ENCODE results near the gene DDX6. TPM values are rescaled to one million over a fixed set of nuclear protein-coding genes. Genes with fewer than 3 reads are reported as not detected.

DDX6 gene
- total RNA-seq, 1 experiment from 2014 or later, result 155 TPM

DNA sequence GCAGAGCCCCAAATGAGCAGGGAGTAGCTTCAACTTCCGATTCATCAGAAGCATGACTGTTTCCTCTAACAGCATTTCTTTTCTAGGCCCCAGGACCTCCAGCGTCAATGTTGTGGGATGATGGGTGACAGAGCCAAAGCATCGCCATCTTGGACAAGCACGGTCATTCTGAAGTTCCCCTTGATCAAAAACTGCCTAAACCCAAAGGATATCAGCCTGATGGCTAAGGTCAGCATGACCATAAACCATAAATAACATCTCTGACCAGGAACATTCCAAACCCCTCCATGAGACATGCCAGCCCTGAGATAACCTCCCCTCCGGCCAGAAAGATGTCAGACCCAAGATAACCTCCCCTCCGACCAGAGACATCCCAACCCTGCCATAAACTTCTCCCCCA lies 82.7 kb downstream of the DDX6 start:
- intact Hi-C loops (cut with micrococcal nuclease; ENCODE audit: unreplicated experiment), result no loop called here
- CTCF ChIA-PET, result interaction anchor here (1.0 kb wide), 1 partner anchor 19 kb away, joined by 5 read pairs; no protein-coding TSS in a partner anchor
- no peak for TF ChIP-seq TCF7L2 (IDR thresholded peaks at IDR 0.05; ENCODE audit: low read depth, low read length)
- TF ChIP-seq, protein P1, sequence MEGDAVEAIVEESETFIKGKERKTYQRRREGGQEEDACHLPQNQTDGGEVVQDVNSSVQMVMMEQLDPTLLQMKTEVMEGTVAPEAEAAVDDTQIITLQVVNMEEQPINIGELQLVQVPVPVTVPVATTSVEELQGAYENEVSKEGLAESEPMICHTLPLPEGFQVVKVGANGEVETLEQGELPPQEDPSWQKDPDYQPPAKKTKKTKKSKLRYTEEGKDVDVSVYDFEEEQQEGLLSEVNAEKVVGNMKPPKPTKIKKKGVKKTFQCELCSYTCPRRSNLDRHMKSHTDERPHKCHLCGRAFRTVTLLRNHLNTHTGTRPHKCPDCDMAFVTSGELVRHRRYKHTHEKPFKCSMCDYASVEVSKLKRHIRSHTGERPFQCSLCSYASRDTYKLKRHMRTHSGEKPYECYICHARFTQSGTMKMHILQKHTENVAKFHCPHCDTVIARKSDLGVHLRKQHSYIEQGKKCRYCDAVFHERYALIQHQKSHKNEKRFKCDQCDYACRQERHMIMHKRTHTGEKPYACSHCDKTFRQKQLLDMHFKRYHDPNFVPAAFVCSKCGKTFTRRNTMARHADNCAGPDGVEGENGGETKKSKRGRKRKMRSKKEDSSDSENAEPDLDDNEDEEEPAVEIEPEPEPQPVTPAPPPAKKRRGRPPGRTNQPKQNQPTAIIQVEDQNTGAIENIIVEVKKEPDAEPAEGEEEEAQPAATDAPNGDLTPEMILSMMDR (IDR thresholded peaks at IDR 0.05), result no peak
- TF ChIP-seq SIN3A (IDR thresholded peaks at IDR 0.05; ENCODE audit: borderline replicate concordance, insufficient read depth, low read depth, low read length), result no peak
- TF ChIP-seq, protein P2, sequence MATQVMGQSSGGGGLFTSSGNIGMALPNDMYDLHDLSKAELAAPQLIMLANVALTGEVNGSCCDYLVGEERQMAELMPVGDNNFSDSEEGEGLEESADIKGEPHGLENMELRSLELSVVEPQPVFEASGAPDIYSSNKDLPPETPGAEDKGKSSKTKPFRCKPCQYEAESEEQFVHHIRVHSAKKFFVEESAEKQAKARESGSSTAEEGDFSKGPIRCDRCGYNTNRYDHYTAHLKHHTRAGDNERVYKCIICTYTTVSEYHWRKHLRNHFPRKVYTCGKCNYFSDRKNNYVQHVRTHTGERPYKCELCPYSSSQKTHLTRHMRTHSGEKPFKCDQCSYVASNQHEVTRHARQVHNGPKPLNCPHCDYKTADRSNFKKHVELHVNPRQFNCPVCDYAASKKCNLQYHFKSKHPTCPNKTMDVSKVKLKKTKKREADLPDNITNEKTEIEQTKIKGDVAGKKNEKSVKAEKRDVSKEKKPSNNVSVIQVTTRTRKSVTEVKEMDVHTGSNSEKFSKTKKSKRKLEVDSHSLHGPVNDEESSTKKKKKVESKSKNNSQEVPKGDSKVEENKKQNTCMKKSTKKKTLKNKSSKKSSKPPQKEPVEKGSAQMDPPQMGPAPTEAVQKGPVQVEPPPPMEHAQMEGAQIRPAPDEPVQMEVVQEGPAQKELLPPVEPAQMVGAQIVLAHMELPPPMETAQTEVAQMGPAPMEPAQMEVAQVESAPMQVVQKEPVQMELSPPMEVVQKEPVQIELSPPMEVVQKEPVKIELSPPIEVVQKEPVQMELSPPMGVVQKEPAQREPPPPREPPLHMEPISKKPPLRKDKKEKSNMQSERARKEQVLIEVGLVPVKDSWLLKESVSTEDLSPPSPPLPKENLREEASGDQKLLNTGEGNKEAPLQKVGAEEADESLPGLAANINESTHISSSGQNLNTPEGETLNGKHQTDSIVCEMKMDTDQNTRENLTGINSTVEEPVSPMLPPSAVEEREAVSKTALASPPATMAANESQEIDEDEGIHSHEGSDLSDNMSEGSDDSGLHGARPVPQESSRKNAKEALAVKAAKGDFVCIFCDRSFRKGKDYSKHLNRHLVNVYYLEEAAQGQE (IDR thresholded peaks at IDR 0.05; ENCODE audit: insufficient read depth in 1 of 2, low read depth in 2 of 2, low read length in 1 of 2), result no peak
- no peak for TF ChIP-seq POLR2AphosphoS5 (IDR thresholded peaks at IDR 0.05; ENCODE audit: low read depth, low read length)
- POLR2A ChIA-PET, result no interaction called here
- Histone ChIP-seq H3K4me1 (ENCODE audit: control insufficient read depth, insufficient read depth, low read length) (no peaks in the 10 kb centered on the region), H3K27me3 (ENCODE audit: control insufficient read depth, insufficient read depth, low read length) (no peaks in the 10 kb centered on the region), H3K9me3 (ENCODE audit: control insufficient read depth, insufficient read depth, low read depth, low read length) (no peaks in the 10 kb centered on the region), H3K4me3 (ENCODE audit: low read depth in 2 of 2, low read length in 2 of 2) (no peak overlapping the region), H3K27ac (ENCODE audit: low read length) (no peak overlapping the region), H3K36me3 (ENCODE audit: control insufficient read depth, insufficient read depth, low read length) (no peaks in the 10 kb centered on the region)
- no TSS peak for BruUV-seq (replicated peaks)
- ATAC-seq (no peak), DNase-seq (ENCODE audit: low read depth, low spot score) (no peak)
- in situ Hi-C loops (cut with HindIII; ENCODE audit: low pct_unique_long_range_greater_than_20kb, low sequenced_read_pairs), result no loop called here

DNA sequence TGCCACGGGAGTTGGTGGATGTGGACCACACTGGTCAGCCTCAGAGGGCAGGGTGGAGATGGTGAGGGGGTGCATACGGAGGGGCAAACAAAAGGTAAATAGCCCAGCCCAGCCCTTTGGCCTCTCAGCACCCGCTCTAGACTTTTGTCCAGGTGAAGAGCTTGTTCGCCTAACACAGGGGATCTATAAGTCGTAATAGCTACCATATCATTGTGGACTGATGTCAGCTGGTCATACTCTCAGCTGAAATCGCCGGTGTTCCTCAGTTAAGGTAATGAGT lies 84.5 kb downstream of the DDX6 start:
- ATAC-seq (no peak), DNase-seq (ENCODE audit: low read depth, low spot score) (no peak)
- ChIA-PET POLR2A (no interaction called here), CTCF (no interaction called here)
- in situ Hi-C loops (cut with HindIII; ENCODE audit: low pct_unique_long_range_greater_than_20kb, low sequenced_read_pairs), result no loop called here
- no peaks in the 10 kb centered on the region for H3K36me3 ChIP-seq (ENCODE audit: control insufficient read depth, insufficient read depth, low read length)
- no peaks in the 10 kb centered on the region for H3K9me3 ChIP-seq (ENCODE audit: control insufficient read depth, insufficient read depth, low read depth, low read length)
- BruUV-seq (replicated peaks), result no TSS peak
- no peak for TF ChIP-seq TCF7L2 (IDR thresholded peaks at IDR 0.05; ENCODE audit: low read depth, low read length)
- TF ChIP-seq, protein P1 (IDR thresholded peaks at IDR 0.05), result no peak
- TF ChIP-seq, protein P2 (IDR thresholded peaks at IDR 0.05; ENCODE audit: insufficient read depth in 1 of 2, low read depth in 2 of 2, low read length in 1 of 2), result no peak
- TF ChIP-seq POLR2AphosphoS5 (IDR thresholded peaks at IDR 0.05; ENCODE audit: low read depth, low read length), result no peak
- no peak for TF ChIP-seq SIN3A (IDR thresholded peaks at IDR 0.05; ENCODE audit: borderline replicate concordance, insufficient read depth, low read depth, low read length)
- no peaks in the 10 kb centered on the region for H3K4me1 ChIP-seq (ENCODE audit: control insufficient read depth, insufficient read depth, low read length)
- H3K27ac ChIP-seq (ENCODE audit: low read length), result no peak overlapping the region
- intact Hi-C loops (cut with micrococcal nuclease; ENCODE audit: unreplicated experiment), result no loop called here
- H3K27me3 ChIP-seq (ENCODE audit: control insufficient read depth, insufficient read depth, low read length), result no peaks in the 10 kb centered on the region
- no peak overlapping the region for H3K4me3 ChIP-seq (ENCODE audit: low read depth in 2 of 2, low read length in 2 of 2)
